OCI-LY1 (cell line): ENCODE results near the gene KIF1C.

Source experiments
- H2AFZ ChIP-seq: fragments of 200-600 bp; sonication (generic), shearing (Covaris generic); 2 replicates; pipeline ENCODE4 v1.6.0; 2014; ENCODE audit warnings: antibody characterized with exemption, mild to moderate bottlenecking, low read length
- H3F3A ChIP-seq: fragments of 200-600 bp; sonication (generic), shearing (Covaris generic); 2 replicates; pipeline ENCODE4 v1.6.0; 2014; ENCODE audit warnings: mild to moderate bottlenecking, antibody characterized with exemption, low read length, moderate library complexity; ENCODE audit not compliant: insufficient read depth
- H3K27ac ChIP-seq: fragments of 200-600 bp; sonication (generic); 2 replicates; pipeline ENCODE4 v1.5.1; 2014; ENCODE audit warnings: low read length, mixed run types, mild to moderate bottlenecking, low read depth; ENCODE audit not compliant: poor library complexity, severe bottlenecking
- H3K27me3 ChIP-seq: fragments of 200-600 bp; sonication (generic); 2 replicates; pipeline ENCODE4 v1.6.0; 2014; ENCODE audit warnings: antibody characterized with exemption, mild to moderate bottlenecking, low read length, moderate library complexity; ENCODE audit not compliant: insufficient read depth
- H3K36me3 ChIP-seq: fragments of 200-600 bp; sonication (generic); 2 replicates; pipeline ENCODE4 v1.6.1; 2014; ENCODE audit warnings: mild to moderate bottlenecking, antibody characterized with exemption, low read length, moderate library complexity, mixed read lengths; ENCODE audit not compliant: insufficient read depth
- H3K4me1 ChIP-seq: fragments of 200-600 bp; sonication (generic); 2 replicates; pipeline ENCODE4 v1.5.1; 2014; ENCODE audit warnings: mild to moderate bottlenecking, low read length, moderate library complexity; ENCODE audit not compliant: insufficient read depth, severe bottlenecking
- H3K4me2 ChIP-seq: fragments of 200-600 bp; sonication (generic), shearing (Covaris generic); 2 replicates; pipeline ENCODE4 v1.6.1; 2014; ENCODE audit warnings: low read length
- H3K4me3 ChIP-seq: fragments of 200-600 bp; sonication (generic); 2 replicates; pipeline ENCODE4 v1.5.1; 2014; ENCODE audit warnings: low read length, low read depth, mild to moderate bottlenecking, mixed read lengths; ENCODE audit not compliant: poor library complexity, severe bottlenecking
- H3K79me2 ChIP-seq: fragments of 200-600 bp; shearing (Covaris generic); 2 replicates; pipeline ENCODE4 v1.6.1; 2016; ENCODE audit warnings: mixed run types, low read length, mixed read lengths; ENCODE audit not compliant: insufficient read depth
- H3K9ac ChIP-seq: fragments of 200-600 bp; sonication (generic), shearing (Covaris generic); 2 replicates; pipeline ENCODE4 v1.6.1; 2014; ENCODE audit warnings: mild to moderate bottlenecking, low read length, mixed read lengths
- H3K9me2 ChIP-seq: fragments of 200-600 bp; sonication (generic), shearing (Covaris generic); 2 replicates; pipeline ENCODE4 v1.6.1; 2014; ENCODE audit warnings: low read depth, mild to moderate bottlenecking, low read length, mixed read lengths
- H3K9me3 ChIP-seq: fragments of 200-600 bp; shearing (Covaris generic); 2 replicates; pipeline ENCODE4 v1.6.1; 2014; ENCODE audit warnings: low read length, mixed read lengths
- H4K20me1 ChIP-seq: fragments of 200-600 bp; sonication (generic), shearing (Covaris generic); 2 replicates; pipeline ENCODE4 v1.6.0; 2016; ENCODE audit warnings: mild to moderate bottlenecking, low read length; ENCODE audit not compliant: insufficient read depth
- CTCF ChIP-seq: fragments of 200-600 bp; sonication (generic), shearing (Covaris generic); IDR thresholded peaks from 2 replicates; pipeline ENCODE4 v1.5.1; 2017; ENCODE audit warnings: mild to moderate bottlenecking, antibody characterized with exemption, low read length, moderate library complexity, mixed read lengths
- EZH2 ChIP-seq: fragments of 200-600 bp; sonication (generic), shearing (Covaris generic); IDR thresholded peaks from 2 replicates; pipeline ENCODE4 v1.8.0; 2017; ENCODE audit warnings: borderline replicate concordance, mixed run types, mild to moderate bottlenecking, antibody characterized with exemption, low read length, moderate library complexity, mixed read lengths

Gene KIF1C

GRCh38 chr17:4997302-4998026 is at the start of gene KIF1C, which contains the start of gene INCA1:
KIF1C (plus strand) TSS chr17:4997950; CDS start chr17:5000247, 2,297 bp downstream.
INCA1 (minus strand) TSS chr17:4997522; CDS start chr17:4994437, 3,085 bp downstream.
- Histone ChIP-seq H3K36me3 (peaks cover 6% of the 10 kb centered on the region; the same call in 1 of the 2 replicates), H3K9me3 (no peaks in the 10 kb centered on the region), H4K20me1 (no peaks in the 10 kb centered on the region), H3K4me3 (peak within 1 kb of the TSS; percentile 96), H3K27ac (peak within 1 kb of the TSS; percentile 27), H3K9ac (peak within 1 kb of the TSS; percentile 96), H3K4me1 (peaks cover 21% of the 10 kb centered on the region), H3K27me3 (no peaks in the 10 kb centered on the region), H2AFZ (no peak within 1 kb of the TSS), H3K79me2 (no peaks in the 10 kb centered on the region), H3F3A (no peaks in the 10 kb centered on the region), H3K9me2 (no peaks in the 10 kb centered on the region), H3K4me2 (peak within 1 kb of the TSS; percentile 93)
- no peak for TF ChIP-seq EZH2
- no peak for TF ChIP-seq CTCF

DNA sequence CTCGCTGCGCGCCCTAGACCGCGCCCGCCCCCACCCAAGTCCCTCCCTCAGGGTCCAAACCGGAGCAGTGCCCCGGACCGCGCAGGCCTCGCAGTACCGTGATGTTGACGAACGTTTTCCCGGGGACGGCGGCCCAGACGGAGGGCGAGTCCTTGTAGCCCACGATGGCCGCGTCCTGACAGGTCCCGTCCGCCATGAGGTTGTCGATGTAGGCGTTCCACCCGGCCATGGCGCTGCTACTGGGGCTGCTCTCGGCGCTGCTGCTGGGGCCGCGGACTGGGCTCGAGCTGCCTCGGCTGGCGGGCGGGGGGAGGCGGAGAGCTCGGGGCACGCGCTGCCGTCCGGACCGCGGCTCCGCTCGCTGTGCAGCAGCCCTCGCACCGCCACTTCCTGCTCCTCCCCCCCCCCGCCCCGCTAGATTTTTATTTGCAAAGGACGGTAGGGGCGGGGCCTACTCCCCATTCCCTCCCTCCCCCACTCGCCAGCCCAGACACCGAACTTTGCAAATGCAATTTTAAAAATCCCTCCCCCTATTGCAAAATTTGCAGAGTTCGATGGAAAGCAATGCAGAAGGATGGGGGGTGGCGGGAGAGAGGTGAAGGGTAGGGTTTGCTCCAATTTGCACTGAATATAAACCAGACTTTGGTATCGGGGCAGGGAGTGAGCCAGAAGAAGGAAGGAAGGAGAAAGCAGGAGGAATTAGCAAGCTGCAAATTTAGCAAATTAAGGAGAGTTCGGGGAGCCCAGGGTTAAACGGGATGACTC is 49.4 kb upstream of the KIF1C start, which contains the start of gene PFN1:
Gene PFN1 (minus strand): TSS at position 365 of the 765 bp plus-strand sequence. CDS start 136 bp downstream, at position 229.
- H3K79me2 ChIP-seq = peaks cover 9% of the 10 kb centered on the region
- H3K4me3 ChIP-seq = peak within 1 kb of the TSS; percentile 84
- peak within 1 kb of the TSS; percentile 100 for H3K27ac ChIP-seq
- H3K9me3 ChIP-seq = no peaks in the 10 kb centered on the region
- no peaks in the 10 kb centered on the region for H3K27me3 ChIP-seq
- peak within 1 kb of the TSS; percentile 94 for H3K4me2 ChIP-seq
- no peaks in the 10 kb centered on the region for H3K9me2 ChIP-seq
- H4K20me1 ChIP-seq = no peaks in the 10 kb centered on the region
- TF ChIP-seq CTCF (no peak), EZH2 (no peak)
- H3K36me3 ChIP-seq = peaks cover 46% of the 10 kb centered on the region
- no peak within 1 kb of the TSS for H2AFZ ChIP-seq
- peaks cover 18% of the 10 kb centered on the region for H3F3A ChIP-seq
- peak within 1 kb of the TSS; percentile 92 for H3K9ac ChIP-seq
- peaks cover 55% of the 10 kb centered on the region for H3K4me1 ChIP-seq

DNA sequence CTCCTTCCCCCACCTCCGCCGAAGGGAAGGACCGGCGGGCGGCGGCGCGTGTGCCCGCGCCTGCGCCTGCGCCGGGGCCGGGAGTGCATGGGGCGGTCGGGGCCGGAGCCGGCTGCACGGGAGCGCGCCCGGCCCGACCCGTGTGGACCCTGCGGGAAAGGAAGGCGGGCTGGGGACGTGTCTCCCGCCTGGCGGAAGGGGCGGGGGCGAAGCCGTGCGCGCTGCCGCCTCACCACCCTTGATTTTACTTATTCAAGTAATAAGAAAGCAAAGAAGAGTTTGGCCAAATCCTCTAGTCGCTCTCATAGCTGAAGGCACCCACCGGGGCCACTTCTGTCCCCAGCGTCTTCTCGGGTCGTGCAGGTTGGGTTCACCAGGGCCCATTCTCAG is 48.8 kb upstream of the KIF1C start:
- no peaks in the 10 kb centered on the region for H3K9me2 ChIP-seq
- H3F3A ChIP-seq = peaks cover 14% of the 10 kb centered on the region
- peak overlapping the region; percentile 94 for H3K4me2 ChIP-seq
- H3K9me3 ChIP-seq = no peaks in the 10 kb centered on the region
- H3K4me1 ChIP-seq = peaks cover 49% of the 10 kb centered on the region
- no peaks in the 10 kb centered on the region for H4K20me1 ChIP-seq
- peak overlapping the region; percentile 92 for H3K9ac ChIP-seq
- peak overlapping the region; percentile 100 for H3K27ac ChIP-seq
- no peaks in the 10 kb centered on the region for H3K27me3 ChIP-seq
- H2AFZ ChIP-seq = no peak overlapping the region
- H3K4me3 ChIP-seq = peak overlapping the region; percentile 84
- H3K36me3 ChIP-seq = peaks cover 40% of the 10 kb centered on the region
- peaks cover 9% of the 10 kb centered on the region for H3K79me2 ChIP-seq
- TF ChIP-seq CTCF = no peak
- no peak for TF ChIP-seq EZH2
